22Rv1 (cell line): ENCODE data around the gene ZNF718.
"Not testable (repeated sequence)": the region's sequence is repeated elsewhere in the genome, so short reads cannot be mapped to it uniquely, and the experiment has no call there.

Experiments used
- ZFX ChIP-seq: fragments of 450-650 bp; IDR thresholded peaks from 2 replicates; pipeline ENCODE4 v1.6.1; 2017; ENCODE audit warnings: antibody characterized with exemption, borderline replicate concordance
- TF ChIP-seq, protein P1 (sequence below): fragments of 450-650 bp; IDR thresholded peaks from 2 replicates; pipeline ENCODE4 v1.5.1; 2017; ENCODE audit warnings: mild to moderate bottlenecking

DNA sequence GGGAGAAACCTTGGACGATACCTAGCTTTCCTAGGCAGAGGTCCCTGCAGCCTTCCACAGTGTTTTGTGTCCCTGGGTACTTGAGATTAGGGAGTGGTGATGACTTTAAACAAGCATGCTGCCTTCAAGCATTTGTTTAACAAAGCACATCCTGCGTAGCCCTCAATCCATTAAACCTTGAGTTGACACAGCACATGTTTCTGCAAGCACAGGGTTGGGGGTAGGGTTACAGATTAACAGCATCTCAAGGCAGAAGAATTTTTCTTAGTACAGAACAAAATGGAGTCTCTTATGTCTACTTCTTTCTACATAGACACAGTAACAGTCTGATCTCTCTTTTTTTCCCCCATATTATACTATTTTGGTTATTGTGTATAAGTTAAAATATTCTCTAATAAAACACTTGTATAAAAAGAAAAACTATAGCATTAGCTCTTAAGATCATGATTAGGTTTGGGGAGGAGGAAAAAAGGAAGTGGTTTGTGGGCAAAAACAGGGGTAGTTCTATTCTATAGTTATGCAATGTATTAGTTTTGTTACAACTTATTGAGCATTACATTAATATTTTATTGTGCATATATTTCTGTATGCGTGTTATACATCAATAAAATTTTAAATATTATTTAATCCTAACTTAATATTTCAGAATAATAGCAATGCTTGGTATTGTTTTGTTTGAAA, 84.3 kb downstream of the ZNF718 start:
- TF ChIP-seq, protein P1, sequence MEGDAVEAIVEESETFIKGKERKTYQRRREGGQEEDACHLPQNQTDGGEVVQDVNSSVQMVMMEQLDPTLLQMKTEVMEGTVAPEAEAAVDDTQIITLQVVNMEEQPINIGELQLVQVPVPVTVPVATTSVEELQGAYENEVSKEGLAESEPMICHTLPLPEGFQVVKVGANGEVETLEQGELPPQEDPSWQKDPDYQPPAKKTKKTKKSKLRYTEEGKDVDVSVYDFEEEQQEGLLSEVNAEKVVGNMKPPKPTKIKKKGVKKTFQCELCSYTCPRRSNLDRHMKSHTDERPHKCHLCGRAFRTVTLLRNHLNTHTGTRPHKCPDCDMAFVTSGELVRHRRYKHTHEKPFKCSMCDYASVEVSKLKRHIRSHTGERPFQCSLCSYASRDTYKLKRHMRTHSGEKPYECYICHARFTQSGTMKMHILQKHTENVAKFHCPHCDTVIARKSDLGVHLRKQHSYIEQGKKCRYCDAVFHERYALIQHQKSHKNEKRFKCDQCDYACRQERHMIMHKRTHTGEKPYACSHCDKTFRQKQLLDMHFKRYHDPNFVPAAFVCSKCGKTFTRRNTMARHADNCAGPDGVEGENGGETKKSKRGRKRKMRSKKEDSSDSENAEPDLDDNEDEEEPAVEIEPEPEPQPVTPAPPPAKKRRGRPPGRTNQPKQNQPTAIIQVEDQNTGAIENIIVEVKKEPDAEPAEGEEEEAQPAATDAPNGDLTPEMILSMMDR: not testable (repeated sequence)
- TF ChIP-seq ZFX: not testable (repeated sequence)
